ENCODE measurements around the gene ZKSCAN5.
"Not testable (repeated sequence)": the region's sequence is repeated elsewhere in the genome, so short reads cannot be mapped to it uniquely, and the experiment has no call there.

ZKSCAN5 gene

DNA sequence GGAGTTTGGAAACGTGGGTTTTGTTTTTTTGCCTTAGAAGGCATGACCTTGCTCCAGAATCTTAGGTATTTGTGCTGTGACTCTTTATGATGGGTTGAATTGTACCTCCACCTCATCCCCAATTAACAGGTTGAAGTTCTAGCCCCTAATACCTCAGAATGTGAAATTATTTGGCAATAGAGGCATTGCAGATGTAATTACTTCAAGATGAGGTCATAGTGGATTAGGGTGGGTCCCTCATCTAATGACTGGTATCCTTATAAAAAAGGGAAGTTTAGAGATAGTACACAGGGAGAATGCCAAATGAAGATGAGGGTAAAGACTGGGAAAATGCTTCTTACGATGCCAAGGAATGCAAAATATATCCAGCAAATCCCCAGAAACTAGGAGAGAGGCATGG is 50.5 kb downstream of the ZKSCAN5 start:
- Mint-ChIP-seq H3K4me1 (ENCODE audit: low read depth) (peaks cover 35% of the 10 kb centered on the region), H3K4me3 (no peak overlapping the region), H3K27me3 (ENCODE audit: low read depth) (no peaks in the 10 kb centered on the region), H3K36me3 (ENCODE audit: low read depth) (peaks cover 29% of the 10 kb centered on the region), H3K9me3 (peaks cover 6% of the 10 kb centered on the region), H3K27ac (no peak overlapping the region)

DNA sequence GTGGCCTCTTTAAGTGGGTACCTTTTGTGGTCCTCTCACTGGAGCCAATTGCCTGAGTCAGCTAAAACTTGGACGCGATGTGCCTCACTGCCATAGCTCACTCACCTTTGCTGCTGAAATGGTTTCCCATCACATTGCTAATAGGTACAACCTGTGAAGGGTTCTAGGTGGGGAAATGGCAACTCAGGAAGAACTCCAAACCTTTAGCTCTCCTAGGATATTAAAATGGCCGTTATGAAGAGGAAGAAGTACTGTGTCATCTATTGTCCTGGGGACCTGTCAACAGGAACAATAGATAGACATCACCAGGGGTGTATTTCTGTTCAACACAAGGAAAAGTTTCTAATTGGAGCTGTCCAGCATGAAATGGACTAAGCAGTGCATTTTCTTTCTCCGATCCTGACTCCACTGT is 52.7 kb downstream of the ZKSCAN5 start:
- Mint-ChIP-seq H3K4me3 (peak overlapping the region; percentile 98), H3K9me3 (no peaks in the 10 kb centered on the region), H3K27me3 (ENCODE audit: low read depth) (no peaks in the 10 kb centered on the region), H3K27ac (peak overlapping the region; percentile 97), H3K36me3 (ENCODE audit: low read depth) (peaks cover 38% of the 10 kb centered on the region), H3K4me1 (ENCODE audit: low read depth) (peaks cover 39% of the 10 kb centered on the region)

GRCh38 chr7:99557940-99558305 is 53.5 kb downstream of the ZKSCAN5 start:
- peaks cover 41% of the 10 kb centered on the region for H3K4me1 Mint-ChIP-seq (ENCODE audit: low read depth)

DNA sequence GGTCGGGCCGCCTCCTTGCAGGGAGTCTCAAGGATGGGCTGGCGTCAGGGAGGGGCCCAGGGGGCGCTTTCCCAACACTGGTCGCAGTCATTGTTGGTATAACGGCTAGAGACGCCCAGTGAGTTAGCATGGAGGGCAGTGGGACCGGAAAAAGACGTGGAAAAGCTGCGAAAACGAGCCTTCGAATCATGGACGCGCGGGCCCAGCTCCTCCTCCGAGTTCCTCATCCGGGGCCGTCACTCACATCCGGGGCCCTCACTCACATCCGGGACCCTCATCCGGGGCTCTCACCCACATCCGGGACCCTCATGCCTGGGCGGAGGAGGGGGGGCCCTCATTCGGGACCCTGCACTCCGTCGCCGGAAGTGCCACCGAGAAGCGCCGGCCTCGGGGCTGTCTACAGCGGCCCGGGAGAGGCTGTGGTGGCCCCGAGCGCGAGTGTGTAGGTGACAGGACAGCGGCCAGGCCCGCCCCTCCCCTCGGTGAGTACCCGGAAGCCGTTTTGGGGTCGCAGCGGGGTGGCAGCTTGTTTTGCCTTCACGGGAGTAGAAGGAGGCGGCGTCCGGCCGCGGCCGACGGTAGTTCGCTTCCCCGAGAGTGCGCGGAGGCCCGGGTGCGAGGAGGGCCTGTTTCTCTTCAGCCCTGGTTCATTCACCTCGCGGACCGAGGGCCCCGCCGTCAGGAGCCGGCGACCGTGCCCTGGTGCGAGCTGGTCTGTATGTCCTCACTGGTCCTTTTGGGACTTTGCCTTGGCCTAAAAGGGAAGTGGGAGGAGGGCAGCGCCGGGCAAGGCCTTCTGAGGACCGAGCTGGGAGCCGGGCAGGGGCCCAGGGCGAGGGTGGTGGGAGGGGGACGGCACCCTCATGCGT is 54.1 kb downstream of the ZKSCAN5 start, which contains the start of gene ZNF655:
TSS of gene ZNF655 (plus strand) at position 337 of the 869 bp plus-strand sequence. CDS start 1,918 bp downstream, outside the sequence.
- H3K27ac Mint-ChIP-seq: peak within 1 kb of the TSS; percentile 97
- H3K4me3 Mint-ChIP-seq: peak within 1 kb of the TSS; percentile 98
- H3K9me3 Mint-ChIP-seq: no peaks in the 10 kb centered on the region
- no peaks in the 10 kb centered on the region for H3K27me3 Mint-ChIP-seq (ENCODE audit: low read depth)
- peaks cover 38% of the 10 kb centered on the region for H3K4me1 Mint-ChIP-seq (ENCODE audit: low read depth)
- peaks cover 46% of the 10 kb centered on the region for H3K36me3 Mint-ChIP-seq (ENCODE audit: low read depth)

More at GRCh38 chr7:99557940-99558305, 53.5 kb downstream of the ZKSCAN5 start:
- Mint-ChIP-seq H3K36me3 (ENCODE audit: low read depth) (peaks cover 45% of the 10 kb centered on the region), H3K4me3 (peak overlapping the region; percentile 98), H3K27ac (peak overlapping the region; percentile 97), H3K9me3 (no peaks in the 10 kb centered on the region), H3K27me3 (ENCODE audit: low read depth) (no peaks in the 10 kb centered on the region)

DNA sequence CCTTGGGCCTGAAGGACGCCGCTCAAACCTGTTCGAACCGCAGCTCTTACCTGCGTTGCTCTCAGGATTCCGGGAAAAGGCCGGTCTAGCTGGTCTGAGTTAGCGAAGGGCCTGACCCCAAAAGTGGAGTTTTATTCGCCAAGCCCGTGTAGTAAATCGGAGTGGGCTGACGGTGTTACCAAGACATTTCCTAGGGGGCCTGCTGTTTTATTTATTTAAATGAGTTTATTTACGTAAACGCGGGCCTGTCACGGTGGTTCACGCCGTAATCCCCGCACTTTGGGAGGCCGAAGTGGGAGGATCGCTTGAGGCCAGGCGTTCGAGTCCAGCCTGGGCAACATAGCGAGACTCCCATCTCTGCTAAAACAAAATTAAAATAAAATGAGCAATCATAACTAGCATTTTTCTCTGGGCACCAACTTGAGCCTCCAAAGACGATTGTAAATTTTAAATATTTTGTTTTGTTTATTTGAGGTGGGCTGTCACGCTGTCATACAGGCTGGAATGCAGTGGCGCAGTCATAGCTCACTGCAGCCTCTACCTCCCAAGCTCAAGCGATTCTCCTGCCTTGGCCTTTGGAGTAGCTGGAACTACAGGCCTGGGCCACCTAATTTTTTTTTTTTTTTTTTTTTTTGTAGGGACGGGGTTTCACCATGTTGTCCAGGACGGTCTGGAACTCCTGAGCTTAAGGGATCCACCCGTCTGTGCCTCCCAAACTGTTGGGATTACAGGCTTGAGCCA is 54.9 kb downstream of the ZKSCAN5 start:
- no peaks in the 10 kb centered on the region for H3K27me3 Mint-ChIP-seq (ENCODE audit: low read depth)
- peaks cover 42% of the 10 kb centered on the region for H3K4me1 Mint-ChIP-seq (ENCODE audit: low read depth)
- H3K36me3 Mint-ChIP-seq (ENCODE audit: low read depth): peaks cover 52% of the 10 kb centered on the region
- peak overlapping the region; percentile 97 for H3K27ac Mint-ChIP-seq
- H3K9me3 Mint-ChIP-seq: no peaks in the 10 kb centered on the region
- peak overlapping the region; percentile 98 for H3K4me3 Mint-ChIP-seq

DNA sequence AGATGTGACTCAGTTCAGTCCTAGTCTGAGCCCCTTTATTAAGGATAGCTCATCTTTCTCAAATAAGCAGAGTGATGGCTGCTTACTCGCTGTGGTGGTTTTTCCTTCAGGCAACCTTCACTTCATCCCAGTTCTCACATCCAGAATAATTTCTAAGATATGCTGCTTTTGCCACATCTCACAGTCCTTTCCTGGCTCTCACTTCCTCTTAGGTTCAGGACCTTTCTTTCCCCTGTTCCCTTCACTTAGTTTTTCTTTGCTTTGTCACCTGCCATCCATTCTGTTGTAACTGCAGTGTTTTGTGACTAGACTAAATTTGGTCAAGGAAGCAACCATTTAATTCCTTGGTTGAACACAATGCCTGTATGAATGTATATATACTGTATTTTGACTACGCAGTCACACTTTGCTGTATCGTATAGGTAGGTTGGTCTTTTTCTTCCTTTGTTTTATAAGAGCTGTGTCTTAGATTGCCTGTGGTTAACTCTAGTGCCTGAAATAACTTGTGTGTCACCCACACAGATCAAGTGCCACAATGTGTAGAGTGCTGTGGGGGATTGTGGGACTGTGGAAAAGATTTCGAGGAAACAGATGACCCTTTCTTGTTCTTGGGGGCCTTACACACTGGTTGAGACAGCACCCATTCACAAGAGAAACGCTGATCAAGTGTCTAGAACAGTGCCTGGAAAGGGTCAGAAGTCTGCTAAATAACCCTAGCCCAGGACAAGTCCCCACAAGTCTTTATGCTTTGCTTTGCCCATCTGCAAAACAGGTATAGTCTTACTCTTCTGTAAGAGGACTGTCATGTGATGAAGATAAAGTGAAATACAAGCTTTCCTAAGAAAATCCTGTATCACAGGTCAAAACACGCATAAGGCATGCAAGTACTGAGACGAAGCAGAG is 56.6 kb downstream of the ZKSCAN5 start:
- Mint-ChIP-seq H3K9me3 (no peaks in the 10 kb centered on the region), H3K4me3 (peak overlapping the region; percentile 68), H3K36me3 (ENCODE audit: low read depth) (peaks cover 55% of the 10 kb centered on the region), H3K27ac (peak overlapping the region; percentile 55), H3K27me3 (ENCODE audit: low read depth) (no peaks in the 10 kb centered on the region), H3K4me1 (ENCODE audit: low read depth) (peaks cover 39% of the 10 kb centered on the region)

DNA sequence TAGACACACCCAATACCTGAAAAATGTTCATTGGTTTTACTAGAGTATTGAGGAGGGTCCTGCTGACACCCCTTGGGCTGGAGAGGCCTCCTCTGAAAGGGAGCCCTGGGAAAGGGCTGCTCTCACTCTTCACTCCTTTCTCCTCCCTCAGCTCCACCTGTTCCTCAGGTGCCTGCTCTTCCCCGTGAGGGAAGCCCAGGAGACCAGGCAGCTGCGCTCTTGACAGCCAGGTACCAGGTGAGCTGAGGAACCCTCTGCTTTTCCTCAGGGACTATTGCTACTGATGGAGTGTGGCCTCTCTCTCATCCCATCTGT is 57.2 kb downstream of the ZKSCAN5 start:
- H3K9me3 Mint-ChIP-seq: no peaks in the 10 kb centered on the region
- no peak overlapping the region for H3K4me3 Mint-ChIP-seq
- no peaks in the 10 kb centered on the region for H3K27me3 Mint-ChIP-seq (ENCODE audit: low read depth)
- peaks cover 38% of the 10 kb centered on the region for H3K4me1 Mint-ChIP-seq (ENCODE audit: low read depth)
- no peak overlapping the region for H3K27ac Mint-ChIP-seq
- H3K36me3 Mint-ChIP-seq (ENCODE audit: low read depth): peaks cover 56% of the 10 kb centered on the region

DNA sequence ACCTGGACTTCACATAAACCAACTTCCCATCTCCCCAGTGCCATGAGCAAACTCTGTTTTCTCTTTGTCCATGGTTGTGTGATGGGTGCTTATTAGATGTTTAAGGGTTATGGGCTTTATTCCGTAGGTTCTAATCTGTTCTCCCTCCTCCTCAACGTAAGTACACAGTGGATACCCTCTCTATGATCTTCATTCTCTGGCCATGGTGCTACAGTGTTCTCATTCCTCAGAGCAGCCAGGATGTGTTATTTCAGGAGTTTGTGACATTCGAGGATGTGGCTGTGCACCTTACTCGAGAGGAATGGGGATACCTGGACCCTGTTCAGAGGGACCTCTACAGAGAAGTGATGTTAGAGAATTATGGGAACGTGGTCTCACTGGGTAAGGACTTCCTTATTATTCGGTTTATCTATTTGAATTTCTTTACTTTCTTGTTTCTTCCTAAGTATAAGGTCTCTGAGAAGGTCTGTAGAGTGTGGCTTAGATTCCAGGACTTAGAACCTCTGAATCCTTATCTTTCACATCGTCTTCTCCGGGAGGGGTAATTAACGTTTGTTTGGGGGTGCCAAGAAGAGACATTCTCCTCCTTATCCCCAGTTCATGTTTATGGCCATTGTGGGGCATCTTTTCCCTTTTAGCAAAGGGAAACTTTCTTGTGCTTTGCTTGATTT is 57.8 kb downstream of the ZKSCAN5 start:
- no peaks in the 10 kb centered on the region for H3K9me3 Mint-ChIP-seq
- peaks cover 35% of the 10 kb centered on the region for H3K4me1 Mint-ChIP-seq (ENCODE audit: low read depth)
- peaks cover 54% of the 10 kb centered on the region for H3K36me3 Mint-ChIP-seq (ENCODE audit: low read depth)
- H3K4me3 Mint-ChIP-seq: no peak overlapping the region
- H3K27me3 Mint-ChIP-seq (ENCODE audit: low read depth): no peaks in the 10 kb centered on the region
- H3K27ac Mint-ChIP-seq: peak overlapping the region; percentile 65

GRCh38 chr7:99562832-99563231 is 58.4 kb downstream of the ZKSCAN5 start:
- Mint-ChIP-seq H3K27ac (peak overlapping the region; percentile 65), H3K4me1 (ENCODE audit: low read depth) (peaks cover 31% of the 10 kb centered on the region), H3K9me3 (no peaks in the 10 kb centered on the region), H3K36me3 (ENCODE audit: low read depth) (peaks cover 51% of the 10 kb centered on the region), H3K4me3 (no peak overlapping the region), H3K27me3 (ENCODE audit: low read depth) (no peaks in the 10 kb centered on the region)

DNA sequence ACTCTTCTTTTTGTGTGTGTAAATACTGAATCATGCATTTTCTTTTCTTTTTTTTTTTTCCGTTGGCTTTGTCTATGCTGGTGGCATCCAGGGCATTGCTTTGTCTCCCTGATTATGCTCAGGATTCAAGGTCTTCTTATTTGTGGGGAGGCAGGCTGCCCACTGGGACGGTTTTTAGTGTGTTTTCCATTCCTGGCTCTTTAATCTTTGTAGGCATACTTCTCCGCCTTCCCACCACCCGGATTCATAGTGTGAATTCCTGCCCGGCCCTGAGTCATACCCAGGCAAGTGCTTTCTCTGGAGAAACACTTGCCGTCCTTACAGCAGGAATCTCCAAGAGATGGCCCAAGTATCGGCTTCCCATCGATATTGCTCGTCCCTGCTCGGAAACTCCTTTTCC is 59.2 kb downstream of the ZKSCAN5 start:
- Mint-ChIP-seq H3K4me3 (no peak overlapping the region), H3K4me1 (ENCODE audit: low read depth) (peaks cover 31% of the 10 kb centered on the region), H3K27ac (no peak overlapping the region)

GRCh38 chr7:99568770-99569169 is 64.3 kb downstream of the ZKSCAN5 start:
- H3K36me3 Mint-ChIP-seq (ENCODE audit: low read depth): peaks cover 56% of the 10 kb centered on the region
- not testable (repeated sequence) for H3K4me1 Mint-ChIP-seq (ENCODE audit: low read depth); H3K27me3 Mint-ChIP-seq (ENCODE audit: low read depth); H3K9me3 Mint-ChIP-seq; H3K27ac Mint-ChIP-seq; H3K4me3 Mint-ChIP-seq

More for the DNA sequence above, 59.2 kb downstream of the ZKSCAN5 start:
- peaks cover 48% of the 10 kb centered on the region for H3K36me3 Mint-ChIP-seq (ENCODE audit: low read depth)
- no peaks in the 10 kb centered on the region for H3K27me3 Mint-ChIP-seq (ENCODE audit: low read depth)
- no peaks in the 10 kb centered on the region for H3K9me3 Mint-ChIP-seq

GRCh38 chr7:99571768-99572167 is 67.3 kb downstream of the ZKSCAN5 start:
- Mint-ChIP-seq H3K27me3 (ENCODE audit: low read depth) (no peaks in the 10 kb centered on the region), H3K27ac (no peak overlapping the region), H3K4me1 (ENCODE audit: low read depth) (no peaks in the 10 kb centered on the region), H3K4me3 (no peak overlapping the region), H3K36me3 (ENCODE audit: low read depth) (peaks cover 37% of the 10 kb centered on the region), H3K9me3 (no peaks in the 10 kb centered on the region)

- no peaks in the 10 kb centered on the region for H3K9me3 Mint-ChIP-seq
- no peak overlapping the region for H3K4me3 Mint-ChIP-seq
- H3K27ac Mint-ChIP-seq: no peak overlapping the region
- no peaks in the 10 kb centered on the region for H3K4me1 Mint-ChIP-seq (ENCODE audit: low read depth)
- H3K27me3 Mint-ChIP-seq (ENCODE audit: low read depth): no peaks in the 10 kb centered on the region
- peaks cover 37% of the 10 kb centered on the region for H3K36me3 Mint-ChIP-seq (ENCODE audit: low read depth)
Measured at GRCh38 chr7:99573257-99573656, 68.8 kb downstream of the ZKSCAN5 start.

DNA sequence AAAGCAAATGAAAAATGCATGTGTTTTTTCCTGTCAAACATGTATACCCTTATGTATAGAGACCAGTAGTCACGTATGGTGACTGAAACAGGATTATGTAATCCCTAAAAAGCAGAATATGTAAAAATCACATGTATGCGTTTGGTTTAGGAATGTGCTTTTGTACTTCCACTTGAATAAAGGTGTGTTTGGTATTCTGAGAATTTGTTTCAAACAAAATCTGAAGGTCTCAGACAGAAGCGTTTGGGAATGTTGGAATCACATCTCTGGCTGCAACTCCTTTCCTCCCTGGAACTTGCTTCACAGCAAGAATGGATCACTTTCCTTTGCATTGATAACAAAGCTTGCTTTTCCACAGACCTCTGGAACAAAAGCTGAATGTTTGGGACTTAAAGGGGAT is 71.8 kb downstream of the ZKSCAN5 start:
- Mint-ChIP-seq H3K4me3 (no peak overlapping the region), H3K27me3 (ENCODE audit: low read depth) (no peaks in the 10 kb centered on the region), H3K27ac (no peak overlapping the region), H3K36me3 (ENCODE audit: low read depth) (peaks cover 22% of the 10 kb centered on the region), H3K9me3 (no peaks in the 10 kb centered on the region), H3K4me1 (ENCODE audit: low read depth) (peaks cover 11% of the 10 kb centered on the region)
